ENCODE results near the gene FBXL20. TPM values are rescaled to one million over a fixed set of nuclear protein-coding genes. Genes with fewer than 3 reads are reported as not detected.

The FBXL20 gene
- total and polyA plus RNA-seq, 2 of the 8 experiments (the other 6 are each of a cell fraction or from before 2014, with no cell fraction given): 5.5 to 11.0 TPM

DNA sequence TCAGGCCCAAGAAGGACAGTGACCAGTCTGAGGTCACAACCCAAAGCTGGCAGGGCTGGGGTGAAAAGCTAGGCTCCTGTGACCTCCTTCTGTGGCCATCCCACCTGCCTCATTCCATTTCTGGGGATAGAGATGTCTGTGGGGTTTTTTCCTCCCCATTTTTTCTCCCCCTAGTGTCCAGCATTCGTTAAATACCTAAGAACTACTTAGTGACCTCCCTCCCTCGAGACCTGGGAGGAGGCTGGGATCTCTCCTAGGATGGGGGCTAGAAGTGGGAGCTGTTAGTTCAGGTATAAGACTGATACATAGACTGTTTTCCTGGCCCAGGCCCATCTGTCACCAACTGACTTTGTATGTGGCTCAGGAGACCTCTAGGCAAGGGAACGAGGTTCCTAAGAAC, 155.2 kb downstream of the FBXL20 start (continued):
- TF ChIP-seq RAD21 (IDR thresholded peaks at IDR 0.05 in 1 of 2, conservative IDR thresholded peaks at IDR 0.05 in 1 of 2; ENCODE audit: low read depth in 2 of 2, low read length in 2 of 2) (no peak), TCF12 (IDR thresholded peaks at IDR 0.05; ENCODE audit: low read depth, low read length) (no peak), MAFK (IDR thresholded peaks at IDR 0.05; ENCODE audit: low read depth, low read length) (no peak), TEAD4 (IDR thresholded peaks at IDR 0.05; ENCODE audit: low read depth, low read length) (no peak)
- TF ChIP-seq, protein P1, sequence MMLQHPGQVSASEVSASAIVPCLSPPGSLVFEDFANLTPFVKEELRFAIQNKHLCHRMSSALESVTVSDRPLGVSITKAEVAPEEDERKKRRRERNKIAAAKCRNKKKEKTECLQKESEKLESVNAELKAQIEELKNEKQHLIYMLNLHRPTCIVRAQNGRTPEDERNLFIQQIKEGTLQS (IDR thresholded peaks at IDR 0.05; ENCODE audit: insufficient read depth, low read depth, low read length): no peak

All from H1 (cell line).